NCI-H2107 (cell line): ENCODE results near the gene CGNL1.

Experiments used
- DNase-seq: peaks from one replicate; lab custom pipeline; 2025; lab: John Stamatoyannopoulos, UW

Gene CGNL1

GRCh38 chr15:57352535-57353316 lies 23.6 kb upstream of the CGNL1 start:
- no peak for DNase-seq

GRCh38 chr15:57353317-57353804 lies 22.9 kb upstream of the CGNL1 start:
- DNase-seq: no peak

- DNase-seq: no peak
Measured at GRCh38 chr15:57354436-57355123, 21.7 kb upstream of the CGNL1 start.

- no peak for DNase-seq
Measured at GRCh38 chr15:57355259-57355658, 21.0 kb upstream of the CGNL1 start.

- DNase-seq: no peak
Measured at GRCh38 chr15:57356178-57356577, 20.1 kb upstream of the CGNL1 start.

GRCh38 chr15:57356636-57357035 lies 19.7 kb upstream of the CGNL1 start:
- DNase-seq: no peak

GRCh38 chr15:57357799-57358198 lies 18.5 kb upstream of the CGNL1 start:
- DNase-seq: no peak

- no peak for DNase-seq
Measured at GRCh38 chr15:57358571-57358970, 17.7 kb upstream of the CGNL1 start.

- DNase-seq: no peak
Measured at GRCh38 chr15:57363661-57364060, 12.6 kb upstream of the CGNL1 start.

GRCh38 chr15:57364282-57365007 lies 11.9 kb upstream of the CGNL1 start:
- no peak for DNase-seq

- DNase-seq: no peak
Measured at GRCh38 chr15:57367556-57367955, 8.7 kb upstream of the CGNL1 start.

- no peak for DNase-seq
Measured at GRCh38 chr15:57370929-57371328, 5.4 kb upstream of the CGNL1 start.

GRCh38 chr15:57373251-57373881 lies 2.9 kb upstream of the CGNL1 start:
- no peak for DNase-seq

GRCh38 chr15:57373882-57374276 lies 2.4 kb upstream of the CGNL1 start:
- no peak for DNase-seq

- DNase-seq: no peak
Measured at GRCh38 chr15:57376696-57377477, 582 bp downstream of the CGNL1 start.

- no peak for DNase-seq
Measured at GRCh38 chr15:57377478-57377847, 1.2 kb downstream of the CGNL1 start.

GRCh38 chr15:57379487-57379886 lies 3.2 kb downstream of the CGNL1 start:
- no peak for DNase-seq

GRCh38 chr15:57380854-57381253 lies 4.5 kb downstream of the CGNL1 start:
- DNase-seq: no peak

GRCh38 chr15:57382215-57382614 lies 5.9 kb downstream of the CGNL1 start:
- no peak for DNase-seq

GRCh38 chr15:57382969-57383368 lies 6.7 kb downstream of the CGNL1 start:
- DNase-seq: no peak

GRCh38 chr15:57384024-57384423 lies 7.7 kb downstream of the CGNL1 start:
- no peak for DNase-seq

GRCh38 chr15:57384816-57385215 lies 8.5 kb downstream of the CGNL1 start:
- no peak for DNase-seq
